Vagina (tissue), 2 donors: ENCODE data around the gene TAS2R38. TPM values are rescaled to one million over a fixed set of nuclear protein-coding genes. Genes with fewer than 3 reads are reported as not detected.

Experiments used
- DNase-seq, 2 donors: peaks; one replicate each; pipeline ENCODE4 v3.0.0-alpha.2; 2017; ENCODE audit errors: extremely low spot score in 2 of 2
- H3K27ac ChIP-seq: fragments of 200-600 bp; sonication (generic); one replicate; pipeline ENCODE4 v1.5.1; 2019
- H3K27me3 ChIP-seq: fragments of 200-600 bp; sonication (generic); one replicate; pipeline ENCODE4 v1.5.1; 2019
- H3K36me3 ChIP-seq, 2 donors: fragments of 200-600 bp; sonication (generic); one replicate each; pipeline ENCODE4 v1.5.1; 2017 to 2019
- H3K4me1 ChIP-seq: fragments of 200-600 bp; sonication (generic); one replicate; pipeline ENCODE4 v1.5.1; 2019
- H3K4me3 ChIP-seq, 2 donors: fragments of 200-600 bp; sonication (generic); 1 replicate in 1 of 2; 2 replicates in 1 of 2; pipeline ENCODE4 v1.5.1; 2016 to 2019
- H3K9me3 ChIP-seq: fragments of 200-600 bp; sonication (generic); one replicate; pipeline ENCODE4 v1.5.1; 2019
- POLR2A ChIP-seq, 2 donors: fragments of 450-650 bp; IDR thresholded peaks; one replicate each; pipeline ENCODE4 v1.6.1; 2017; ENCODE audit warnings: antibody characterized with exemption in 2 of 2, mild to moderate bottlenecking in 2 of 2, moderate library complexity in 2 of 2
- POLR2AphosphoS5 ChIP-seq, 2 donors: sonication (generic); formaldehyde crosslinking; IDR thresholded peaks; one replicate each; pipeline ENCODE4 v1.9.0; 2017; ENCODE audit warnings: antibody characterized with exemption in 2 of 2, mild to moderate bottlenecking in 2 of 2, low read depth in 1 of 2; ENCODE audit not compliant: insufficient read depth in 1 of 2
- intact Hi-C: fragments of 100-400 bp; cut with DNase I; formaldehyde crosslinking; loops from one replicate; pipeline ENCODE4 v1.15.1; 2023
- total RNA-seq: library from RNA; depleted of rRNA; stranded (reverse); fragments of >200 nt; gene quantifications from one replicate; pipeline ENCODE4 v1.2.3, GENCODE V29; 2016
- TF ChIP-seq, protein P1 (sequence below), 3 experiments: fragments of 450-650 bp in 2 of 3; fragments of 200-600 bp in 1 of 3; sonication (generic) in 1 of 3; IDR thresholded peaks; one replicate each; pipeline ENCODE4 v1.5.1; 2017 to 2019; ENCODE audit warnings: antibody characterized with exemption in 3 of 3, mild to moderate bottlenecking in 2 of 3, moderate library complexity in 2 of 3

Gene TAS2R38
- total RNA-seq, 1 donor from 2014 or later, result not detected

DNA sequence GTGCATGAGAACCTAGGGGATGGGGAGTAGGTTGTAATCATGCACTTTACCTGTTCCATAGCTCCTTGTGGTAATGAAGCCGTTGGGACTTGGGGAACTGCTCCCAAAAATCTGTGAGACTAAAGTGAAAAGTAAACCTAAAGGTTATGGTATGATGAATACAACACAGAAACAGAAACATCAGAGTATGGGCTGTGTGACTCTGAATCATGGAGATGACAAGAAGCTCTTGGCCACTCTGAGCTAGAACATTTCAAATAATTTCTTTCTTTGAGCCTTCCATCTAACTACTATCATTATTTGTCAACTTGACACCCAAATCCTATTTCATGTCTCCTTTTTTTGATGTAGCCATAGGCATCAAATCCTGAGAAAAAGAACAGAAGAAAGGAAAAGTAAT is 29.7 kb downstream of the TAS2R38 start:
- no peak for DNase-seq
- no peaks in the 10 kb centered on the region for H3K9me3 ChIP-seq
- H3K36me3 ChIP-seq, result no peaks in the 10 kb centered on the region
- H3K4me1 ChIP-seq, result no peaks in the 10 kb centered on the region
- intact Hi-C loops, result no loop called here
- no peaks in the 10 kb centered on the region for H3K27me3 ChIP-seq
- no peak overlapping the region for H3K4me3 ChIP-seq
- no peak overlapping the region for H3K27ac ChIP-seq
- TF ChIP-seq, protein P1, sequence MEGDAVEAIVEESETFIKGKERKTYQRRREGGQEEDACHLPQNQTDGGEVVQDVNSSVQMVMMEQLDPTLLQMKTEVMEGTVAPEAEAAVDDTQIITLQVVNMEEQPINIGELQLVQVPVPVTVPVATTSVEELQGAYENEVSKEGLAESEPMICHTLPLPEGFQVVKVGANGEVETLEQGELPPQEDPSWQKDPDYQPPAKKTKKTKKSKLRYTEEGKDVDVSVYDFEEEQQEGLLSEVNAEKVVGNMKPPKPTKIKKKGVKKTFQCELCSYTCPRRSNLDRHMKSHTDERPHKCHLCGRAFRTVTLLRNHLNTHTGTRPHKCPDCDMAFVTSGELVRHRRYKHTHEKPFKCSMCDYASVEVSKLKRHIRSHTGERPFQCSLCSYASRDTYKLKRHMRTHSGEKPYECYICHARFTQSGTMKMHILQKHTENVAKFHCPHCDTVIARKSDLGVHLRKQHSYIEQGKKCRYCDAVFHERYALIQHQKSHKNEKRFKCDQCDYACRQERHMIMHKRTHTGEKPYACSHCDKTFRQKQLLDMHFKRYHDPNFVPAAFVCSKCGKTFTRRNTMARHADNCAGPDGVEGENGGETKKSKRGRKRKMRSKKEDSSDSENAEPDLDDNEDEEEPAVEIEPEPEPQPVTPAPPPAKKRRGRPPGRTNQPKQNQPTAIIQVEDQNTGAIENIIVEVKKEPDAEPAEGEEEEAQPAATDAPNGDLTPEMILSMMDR (IDR thresholded peaks at IDR 0.05), result no peak

DNA sequence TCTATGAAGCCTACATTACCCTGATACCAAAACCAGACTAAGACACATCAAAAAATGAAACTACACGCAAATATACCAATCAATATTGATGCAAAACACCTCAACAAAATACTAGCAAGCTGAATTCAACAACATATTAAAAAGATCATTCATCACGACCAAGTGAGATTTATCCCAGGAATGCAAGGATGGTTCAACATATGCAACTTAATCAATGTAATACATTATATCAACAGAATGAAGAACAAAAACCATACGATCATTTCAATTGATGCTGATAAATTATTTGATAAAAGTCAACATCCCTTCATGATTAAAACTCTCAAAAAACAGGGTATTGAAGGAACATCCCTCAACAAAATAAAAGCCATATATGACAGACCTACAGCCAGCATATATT is 32.5 kb downstream of the TAS2R38 start:
- no peaks in the 10 kb centered on the region for H3K36me3 ChIP-seq
- H3K4me1 ChIP-seq, result no peaks in the 10 kb centered on the region
- no peak overlapping the region for H3K27ac ChIP-seq
- intact Hi-C loops, result no loop called here
- no peak for DNase-seq
- TF ChIP-seq, protein P1 (IDR thresholded peaks at IDR 0.05), result no peak
- no peak for TF ChIP-seq POLR2AphosphoS5 (IDR thresholded peaks at IDR 0.05; ENCODE audit: insufficient read depth in 1 of 2, low read depth in 1 of 2)
- no peak for TF ChIP-seq POLR2A (IDR thresholded peaks at IDR 0.05)
- H3K4me3 ChIP-seq, result no peak overlapping the region
- no peaks in the 10 kb centered on the region for H3K27me3 ChIP-seq
- H3K9me3 ChIP-seq, result no peaks in the 10 kb centered on the region

DNA sequence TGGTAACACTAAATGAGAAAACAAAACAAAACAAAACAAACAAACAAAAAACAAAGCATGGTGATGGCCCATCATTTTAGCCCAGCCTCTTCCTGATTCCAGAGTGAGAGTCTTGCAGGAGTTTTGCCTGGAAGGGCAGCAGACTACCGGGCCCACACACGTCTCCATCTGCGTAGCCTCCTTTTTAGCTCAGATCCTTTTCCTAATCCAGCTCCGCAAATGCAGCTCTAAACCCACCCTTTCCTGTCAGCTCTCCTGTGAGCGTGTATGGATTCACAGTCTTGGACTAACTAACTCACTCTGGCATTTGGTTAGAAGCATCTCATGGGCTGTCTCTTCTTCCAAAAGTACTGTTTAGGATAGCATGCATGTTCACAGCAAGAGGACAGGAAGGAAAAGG is 43.4 kb downstream of the TAS2R38 start:
- H3K4me3 ChIP-seq, result no peak overlapping the region
- no peaks in the 10 kb centered on the region for H3K9me3 ChIP-seq
- TF ChIP-seq POLR2A (IDR thresholded peaks at IDR 0.05) (no peak), POLR2AphosphoS5 (IDR thresholded peaks at IDR 0.05; ENCODE audit: insufficient read depth in 1 of 2, low read depth in 1 of 2) (no peak)
- TF ChIP-seq, protein P1 (IDR thresholded peaks at IDR 0.05), result no peak
- no peaks in the 10 kb centered on the region for H3K27me3 ChIP-seq
- no peak overlapping the region for H3K27ac ChIP-seq
- no peaks in the 10 kb centered on the region for H3K36me3 ChIP-seq
- intact Hi-C loops, result no loop called here
- DNase-seq, result no peak
- H3K4me1 ChIP-seq, result no peaks in the 10 kb centered on the region

DNA sequence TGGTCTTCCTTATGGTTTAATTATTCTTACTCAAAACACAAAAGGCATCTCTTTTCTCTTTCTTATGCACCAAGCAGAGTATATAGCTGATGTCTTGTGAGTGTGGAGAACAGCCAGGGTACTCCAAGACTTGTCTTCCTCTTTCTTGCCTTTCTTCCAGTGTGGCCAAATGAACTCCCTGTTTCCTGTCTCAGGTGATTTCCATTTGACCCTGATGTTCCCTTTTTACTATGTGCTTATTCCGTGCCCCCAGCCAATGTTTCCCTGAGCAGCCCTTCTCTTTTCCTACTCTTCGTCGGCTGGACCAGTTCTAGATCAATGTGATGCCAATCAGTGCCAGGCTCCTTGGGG is 44.8 kb downstream of the TAS2R38 start:
- intact Hi-C loops, result no loop called here
- H3K36me3 ChIP-seq, result no peaks in the 10 kb centered on the region
- H3K27ac ChIP-seq, result no peak overlapping the region
- H3K27me3 ChIP-seq, result no peaks in the 10 kb centered on the region
- no peak for DNase-seq
- H3K4me3 ChIP-seq, result no peak overlapping the region
- no peaks in the 10 kb centered on the region for H3K9me3 ChIP-seq
- TF ChIP-seq POLR2A (IDR thresholded peaks at IDR 0.05) (no peak), POLR2AphosphoS5 (IDR thresholded peaks at IDR 0.05; ENCODE audit: insufficient read depth in 1 of 2, low read depth in 1 of 2) (no peak)
- TF ChIP-seq, protein P1 (IDR thresholded peaks at IDR 0.05), result no peak
- no peaks in the 10 kb centered on the region for H3K4me1 ChIP-seq

DNA sequence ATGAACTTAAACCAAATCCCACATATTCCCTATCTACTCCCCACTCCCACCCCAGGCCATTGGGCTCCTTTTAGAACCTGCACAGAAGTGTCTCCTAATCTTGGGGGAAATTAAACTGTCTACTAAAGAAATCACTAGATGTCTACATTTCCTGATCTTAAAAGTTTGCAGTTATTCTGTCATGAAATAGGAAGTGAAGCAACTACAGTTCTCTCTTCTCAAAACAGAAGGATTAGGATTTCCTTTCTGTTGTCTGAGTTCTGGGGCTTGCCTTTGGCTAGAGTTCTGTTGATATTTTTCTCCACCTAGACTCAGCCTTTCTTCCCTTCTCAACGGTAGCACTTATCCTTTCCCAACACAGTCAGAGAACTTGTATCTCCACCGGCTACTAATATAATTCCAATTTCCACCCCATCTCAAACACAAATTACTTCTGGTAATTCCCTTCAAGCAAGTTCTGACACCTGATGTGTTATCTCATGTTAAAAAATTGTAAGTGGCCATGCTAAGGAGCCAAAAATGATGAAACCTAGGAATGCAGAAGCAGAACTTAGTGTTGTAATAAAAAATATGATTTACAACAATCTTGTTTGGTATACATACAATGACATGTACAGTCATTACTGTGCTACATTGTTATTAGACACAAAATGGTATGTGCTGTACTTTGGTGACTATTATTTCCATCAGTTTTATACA is 45.3 kb downstream of the TAS2R38 start:
- Histone ChIP-seq H3K36me3 (no peaks in the 10 kb centered on the region), H3K4me3 (no peak overlapping the region), H3K9me3 (no peaks in the 10 kb centered on the region), H3K27me3 (no peaks in the 10 kb centered on the region), H3K27ac (no peak overlapping the region), H3K4me1 (no peaks in the 10 kb centered on the region)
- TF ChIP-seq POLR2AphosphoS5 (IDR thresholded peaks at IDR 0.05; ENCODE audit: insufficient read depth in 1 of 2, low read depth in 1 of 2) (no peak), POLR2A (IDR thresholded peaks at IDR 0.05) (no peak)
- TF ChIP-seq, protein P1 (IDR thresholded peaks at IDR 0.05), result no peak
- no peak for DNase-seq
- intact Hi-C loops, result no loop called here

Other genes starting within 250 kb of the TAS2R38 start
- gene SSBP1, start 235.4 kb downstream of the TAS2R38 start, total RNA-seq, result 74.4 TPM
- gene TAS2R3, start 209.7 kb downstream of the TAS2R38 start, total RNA-seq, result 1.5 TPM
- 1.5 TPM for gene TAS2R4, start 197.1 kb downstream of the TAS2R38 start, total RNA-seq
- gene TAS2R5, start 183.6 kb downstream of the TAS2R38 start, total RNA-seq, result 6.1 TPM
- not detected for gene PRSS37, start 132.3 kb downstream of the TAS2R38 start, total RNA-seq
- not detected for gene OR9A4, start 57.4 kb downstream of the TAS2R38 start, total RNA-seq
- gene CLEC5A, start 26.8 kb downstream of the TAS2R38 start, total RNA-seq, result 0.49 TPM
- under 0.01 TPM for gene MGAM, start 22.1 kb upstream of the TAS2R38 start, total RNA-seq
- gene MGAM2, start 137.9 kb upstream of the TAS2R38 start, total RNA-seq, result not detected